Astrocyte of the hippocampus (primary cell): ENCODE results near the gene CPE.
"Not testable (repeated sequence)": the region's sequence is repeated elsewhere in the genome, so short reads cannot be mapped to it uniquely, and the experiment has no call there.

Source experiments
- DNase-seq: peaks from one replicate; pipeline ENCODE4 v3.0.0; 2011; ENCODE audit warnings: low read depth, low spot score

CPE gene

DNA sequence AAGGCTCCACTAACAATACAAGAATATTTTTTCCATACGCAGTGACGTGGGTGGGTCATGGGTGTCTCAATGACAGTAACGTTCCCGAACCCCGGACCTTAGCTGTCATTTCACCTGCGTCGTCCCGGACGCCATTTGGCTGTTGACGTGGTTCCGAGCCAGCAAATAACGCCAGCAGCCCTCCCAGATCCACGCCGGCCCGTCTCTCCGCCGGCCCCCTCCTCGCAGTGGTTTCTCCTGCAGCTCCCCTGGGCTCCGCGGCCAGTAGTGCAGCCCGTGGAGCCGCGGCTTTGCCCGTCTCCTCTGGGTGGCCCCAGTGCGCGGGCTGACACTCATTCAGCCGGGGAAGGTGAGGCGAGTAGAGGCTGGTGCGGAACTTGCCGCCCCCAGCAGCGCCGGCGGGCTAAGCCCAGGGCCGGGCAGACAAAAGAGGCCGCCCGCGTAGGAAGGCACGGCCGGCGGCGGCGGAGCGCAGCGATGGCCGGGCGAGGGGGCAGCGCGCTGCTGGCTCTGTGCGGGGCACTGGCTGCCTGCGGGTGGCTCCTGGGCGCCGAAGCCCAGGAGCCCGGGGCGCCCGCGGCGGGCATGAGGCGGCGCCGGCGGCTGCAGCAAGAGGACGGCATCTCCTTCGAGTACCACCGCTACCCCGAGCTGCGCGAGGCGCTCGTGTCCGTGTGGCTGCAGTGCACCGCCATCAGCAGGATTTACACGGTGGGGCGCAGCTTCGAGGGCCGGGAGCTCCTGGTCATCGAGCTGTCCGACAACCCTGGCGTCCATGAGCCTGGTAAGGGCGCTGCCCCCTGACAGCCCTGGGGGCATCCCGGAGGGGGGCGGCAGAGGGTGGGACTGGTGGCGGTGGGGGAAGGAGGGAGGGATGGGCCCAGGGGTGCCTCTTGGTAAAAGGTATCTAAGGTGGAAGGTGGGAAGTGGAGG is at the start of gene CPE:
TSS of gene CPE (plus strand) at position 264 of the 933 bp plus-strand sequence. CDS start at position 478, 214 bp downstream.
- DNase-seq, result peak; percentile 94

- no peak for DNase-seq
Measured at GRCh38 chr4:165330071-165330470, 48.7 kb upstream of the CPE start.

DNA sequence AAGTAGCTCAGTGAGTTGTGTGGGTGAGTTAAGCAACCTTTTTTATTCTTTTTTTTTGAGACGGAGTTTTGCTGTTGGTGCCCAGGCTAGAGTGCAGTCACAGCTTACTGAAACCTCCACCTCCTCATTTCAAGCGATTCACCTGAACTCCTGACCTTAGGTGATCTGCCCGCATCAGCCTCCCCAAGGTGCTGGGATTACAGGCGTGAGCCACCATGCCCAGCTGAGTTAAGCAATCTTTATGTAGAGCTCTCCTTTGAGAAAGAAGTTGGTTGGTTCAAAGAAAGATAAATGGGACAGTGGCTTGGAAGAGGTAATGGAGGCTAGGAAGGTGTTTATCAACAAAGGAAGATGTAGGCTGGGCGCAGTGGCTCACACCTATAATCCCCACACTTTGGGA is 48.1 kb upstream of the CPE start:
- no peak for DNase-seq

GRCh38 chr4:165331359-165331758 is 47.4 kb upstream of the CPE start:
- DNase-seq, result no peak

GRCh38 chr4:165331823-165332222 is 47.0 kb upstream of the CPE start:
- no peak for DNase-seq

- no peak for DNase-seq
Measured at GRCh38 chr4:165332502-165332901, 46.3 kb upstream of the CPE start.

DNA sequence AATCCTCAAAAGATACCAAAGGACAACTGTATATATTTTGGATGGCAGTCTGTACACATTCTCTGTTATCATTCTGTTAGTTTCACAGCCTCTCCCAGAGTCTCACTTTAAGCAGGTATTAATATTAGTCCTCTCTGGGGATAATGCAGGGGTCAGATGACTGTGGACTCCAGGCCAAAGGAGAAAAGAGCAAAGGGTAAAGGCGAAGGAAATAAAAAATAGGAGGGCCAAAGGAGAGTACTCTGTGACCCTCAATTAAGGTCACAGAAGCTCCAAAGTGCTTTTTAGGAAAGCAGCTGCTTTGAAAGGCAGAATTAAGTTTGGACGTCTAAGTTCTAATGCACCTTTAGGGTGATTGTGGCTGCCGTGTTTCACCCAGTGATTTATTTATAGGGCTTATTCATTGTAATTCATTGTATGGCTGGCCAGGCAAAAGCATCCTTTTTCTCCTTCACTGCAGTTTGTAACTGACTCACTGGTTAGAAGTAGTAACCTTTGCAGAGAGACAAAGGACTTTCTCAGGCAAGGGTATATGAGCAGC is 43.6 kb upstream of the CPE start:
- no peak for DNase-seq

DNA sequence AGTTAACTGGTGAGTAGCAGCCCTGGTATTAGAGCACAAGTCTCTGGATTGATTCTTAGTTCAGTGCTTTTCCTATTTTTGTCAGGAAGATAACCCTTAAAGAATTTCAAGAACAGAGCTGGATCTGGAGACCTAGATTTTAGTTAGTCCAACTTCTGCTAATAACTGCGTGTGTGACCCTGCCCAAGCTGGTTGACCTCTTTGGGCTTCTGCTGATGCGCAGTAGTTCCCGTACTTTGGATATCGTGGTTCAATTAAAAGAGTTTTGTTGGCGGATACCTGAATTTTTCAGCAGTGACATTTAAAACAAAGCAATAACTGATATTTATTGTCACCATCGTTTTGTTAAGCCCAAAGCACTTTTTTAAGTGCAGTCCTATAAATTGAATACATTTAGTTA is 42.1 kb upstream of the CPE start:
- DNase-seq, result no peak

DNA sequence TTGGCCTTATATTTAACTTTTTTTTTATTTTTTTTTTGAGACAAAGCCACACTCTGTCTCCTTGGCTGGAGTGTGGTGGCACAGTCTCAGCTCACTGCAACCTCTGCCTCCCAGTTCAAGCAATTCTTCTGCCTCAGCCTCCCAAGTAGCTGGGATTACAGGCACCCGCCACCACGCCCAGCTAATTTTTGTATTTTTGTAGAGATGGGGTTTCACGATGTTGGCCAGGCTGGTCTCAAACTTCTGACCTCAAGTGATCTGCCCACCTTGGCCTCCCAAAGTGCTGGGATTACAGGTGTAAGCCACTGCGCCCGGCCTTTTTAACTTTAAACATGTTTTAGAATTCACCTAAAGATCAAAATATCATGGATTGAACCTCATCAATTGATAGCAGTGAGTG is 36.5 kb upstream of the CPE start:
- DNase-seq, result not testable (repeated sequence)

DNA sequence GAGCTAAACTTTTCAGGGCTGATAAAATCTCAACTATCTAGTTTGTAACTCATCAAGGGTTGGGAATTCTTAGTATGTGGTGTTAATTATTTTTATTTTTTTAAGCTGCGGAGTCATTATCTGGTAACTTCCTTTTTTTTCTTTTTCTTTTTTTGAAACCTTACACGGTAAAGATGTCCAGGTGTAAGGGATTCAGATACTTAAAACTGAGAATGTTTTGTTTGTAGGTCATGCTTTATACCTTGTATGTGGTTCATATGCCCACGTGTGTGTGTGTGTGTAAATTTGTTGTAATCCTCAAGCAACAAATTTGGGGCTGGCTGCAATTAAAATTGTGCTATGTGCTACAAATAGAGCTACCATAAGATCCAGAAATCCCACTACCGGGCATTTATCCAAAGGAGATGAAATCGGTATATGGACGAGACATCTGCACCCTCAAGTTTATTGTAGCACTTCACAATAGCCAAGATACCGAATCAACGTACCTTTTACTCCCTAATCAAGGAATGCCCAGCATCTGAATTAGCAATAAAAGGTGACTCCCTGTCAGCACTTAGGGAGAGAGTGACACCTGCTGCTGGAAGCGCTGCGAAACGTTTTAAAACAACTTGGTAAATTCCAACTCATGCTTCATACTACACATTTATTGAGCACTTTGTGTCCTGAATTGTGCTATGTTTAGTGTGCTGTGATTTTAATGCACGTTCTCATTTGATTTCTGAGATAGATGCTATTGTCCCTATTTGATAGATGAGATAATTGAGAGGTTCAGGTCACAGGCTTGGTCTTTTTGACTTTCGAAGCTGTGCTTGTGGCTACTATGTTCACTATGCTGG is 35.2 kb upstream of the CPE start:
- peak; percentile 32 for DNase-seq

DNA sequence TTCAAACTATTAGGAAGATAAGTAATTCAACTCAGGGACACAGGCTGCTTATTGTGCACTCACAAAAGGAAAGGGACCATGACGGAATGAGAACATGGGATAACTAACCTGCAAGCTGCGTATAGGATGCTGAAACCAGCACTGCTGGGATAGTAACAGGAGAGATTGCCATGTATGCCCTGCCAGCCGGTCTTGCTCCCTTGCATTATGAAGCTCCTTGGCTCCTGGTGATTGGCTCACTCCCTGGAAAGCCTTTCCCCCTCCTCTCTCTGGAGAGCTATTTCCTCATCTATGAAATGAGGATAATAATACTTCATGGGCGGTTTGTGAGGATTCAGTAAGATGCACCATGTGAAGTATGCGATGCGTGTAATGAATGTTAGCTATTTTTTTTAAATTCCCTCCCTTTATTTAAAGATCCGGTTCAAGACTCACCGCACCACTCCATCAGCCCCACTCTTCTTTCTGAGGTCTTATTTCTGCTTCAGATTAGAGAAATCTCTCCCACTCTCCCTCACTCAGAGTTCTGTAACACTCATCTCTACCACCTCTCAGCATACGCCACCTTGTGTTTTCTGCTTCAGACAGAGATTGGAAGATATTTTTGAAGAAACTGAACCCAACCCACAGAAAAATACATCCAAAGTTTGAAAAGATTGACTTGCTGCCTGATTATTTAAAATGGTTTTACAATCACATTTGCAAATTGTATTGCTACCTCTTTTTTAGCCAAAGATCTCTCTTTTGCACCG is 33.0 kb upstream of the CPE start:
- DNase-seq, result no peak

DNA sequence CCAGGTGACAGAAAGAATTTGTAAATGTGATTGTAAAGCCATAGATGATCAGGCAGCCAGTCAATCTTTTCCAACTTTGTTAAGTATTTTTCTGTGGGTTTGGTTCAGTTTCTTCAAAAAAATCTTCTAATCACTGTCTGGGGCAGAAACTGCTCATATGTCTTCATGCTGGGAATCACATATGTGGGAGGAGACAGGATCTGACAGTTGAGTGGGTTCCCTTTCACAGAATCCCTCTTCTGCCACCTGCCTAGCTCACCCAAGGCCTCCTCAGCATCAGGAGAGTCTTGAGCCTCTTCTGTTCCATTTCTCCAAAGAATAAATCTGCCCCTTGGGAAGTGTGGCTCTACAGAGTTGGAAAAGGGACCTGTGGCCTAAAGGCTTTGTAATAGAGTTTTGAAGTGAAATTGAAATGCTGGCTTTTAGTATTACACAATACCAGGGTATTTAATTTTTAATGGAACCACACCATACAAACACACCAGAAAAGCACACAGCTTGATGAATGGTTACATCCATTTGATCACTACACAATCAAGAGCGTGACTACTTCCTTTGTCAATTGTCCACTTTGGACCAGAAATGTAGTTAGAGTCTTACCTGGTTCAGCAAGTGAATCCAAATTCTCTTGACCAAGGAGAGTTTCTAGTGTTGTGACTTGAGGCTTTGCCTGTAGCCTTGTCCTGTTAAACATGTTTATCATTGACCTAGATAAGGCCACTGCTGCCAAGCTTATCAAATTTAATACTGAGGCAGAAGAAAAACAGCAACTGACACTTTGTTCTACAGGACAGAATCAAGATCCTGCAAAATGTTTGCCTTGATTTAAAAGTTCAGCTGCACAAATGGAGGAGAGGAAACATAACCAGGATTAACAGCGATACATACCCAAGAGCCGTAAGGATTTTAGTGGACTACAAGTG is 30.9 kb upstream of the CPE start:
- DNase-seq, result no peak

GRCh38 chr4:165351359-165352130 is 27.3 kb upstream of the CPE start:
- DNase-seq, result no peak

DNA sequence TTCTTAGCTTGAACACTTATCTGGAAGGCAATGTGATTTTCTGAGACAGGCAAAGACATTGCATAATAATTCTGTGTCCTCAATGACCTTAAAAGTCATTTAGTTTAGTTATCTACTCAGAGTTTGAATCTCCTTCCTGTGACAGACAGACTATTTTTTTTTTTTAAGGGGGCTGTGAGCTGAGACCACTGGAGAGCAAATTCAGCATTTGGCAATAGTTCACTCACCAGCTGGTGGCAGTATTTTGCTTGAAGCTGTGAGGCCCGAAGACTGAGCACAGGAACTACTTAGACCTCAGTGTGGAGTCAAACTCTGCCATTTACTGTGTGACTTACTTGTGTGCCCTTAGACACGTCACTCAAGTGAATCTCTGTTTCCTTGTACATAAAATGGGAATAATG is 22.9 kb upstream of the CPE start:
- peak; percentile 64 for DNase-seq

- no peak for DNase-seq
Measured at GRCh38 chr4:165359506-165359905, 19.3 kb upstream of the CPE start.

DNA sequence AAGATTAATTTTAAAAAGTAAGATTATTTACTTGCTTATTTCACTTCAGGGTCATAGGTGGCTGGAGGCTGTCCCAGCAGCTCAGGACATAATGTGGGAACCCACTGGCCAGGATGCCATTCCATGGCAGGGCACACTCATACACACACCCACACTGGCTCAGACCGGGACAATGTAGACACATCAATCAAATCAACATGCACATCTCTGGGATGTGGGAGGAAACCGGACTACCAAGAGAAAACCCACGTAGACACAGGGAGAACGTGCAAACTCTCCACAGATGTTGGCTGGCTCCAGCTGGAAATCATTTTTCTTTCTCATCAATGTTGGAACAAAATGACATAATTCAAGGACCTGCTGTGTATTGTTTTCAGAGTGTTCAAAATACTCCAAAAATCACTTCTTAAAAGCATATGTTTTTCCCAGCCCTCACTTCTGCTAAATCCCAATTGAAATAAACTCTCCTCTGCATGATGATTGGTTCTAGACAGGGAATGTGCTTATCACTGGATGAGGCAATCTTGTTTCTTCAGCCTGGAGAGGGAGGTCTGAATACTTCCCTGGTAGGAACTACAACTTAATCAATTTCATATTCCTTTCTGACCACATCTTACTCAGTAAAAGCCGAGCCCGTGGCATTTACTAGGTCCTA is 18.6 kb upstream of the CPE start:
- no peak for DNase-seq

DNA sequence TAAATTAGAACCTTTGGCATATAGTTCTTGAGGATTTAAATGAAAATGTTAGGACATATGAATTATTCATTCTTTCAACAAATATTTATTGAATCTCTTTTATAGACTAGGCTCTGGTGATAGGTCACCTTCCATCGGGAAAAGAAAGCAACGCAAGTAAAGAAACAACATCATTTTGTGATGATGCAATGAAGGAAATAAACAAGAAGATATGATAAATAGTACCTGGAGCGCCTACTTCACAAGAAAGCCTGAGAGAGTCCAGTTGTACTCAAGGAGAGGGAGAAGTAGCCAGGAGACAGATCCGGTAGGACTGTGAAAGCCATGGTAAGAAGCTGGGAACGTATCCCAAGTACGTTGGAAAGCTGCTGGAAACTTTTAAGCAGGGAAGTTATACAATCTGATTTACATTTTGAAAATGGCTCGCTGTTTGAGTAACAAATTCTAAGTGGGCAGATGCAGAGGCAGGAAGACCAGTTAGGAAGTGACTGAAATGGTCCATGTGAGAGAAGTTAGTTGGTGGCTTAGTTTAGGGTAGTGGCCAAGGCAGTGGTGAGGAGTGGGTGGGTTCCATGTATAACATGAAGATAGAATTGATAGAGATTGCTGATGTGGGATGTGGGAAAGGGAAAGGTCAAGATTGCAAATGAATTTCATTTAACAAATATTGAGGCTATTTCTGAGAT is 17.7 kb upstream of the CPE start:
- DNase-seq, result no peak

DNA sequence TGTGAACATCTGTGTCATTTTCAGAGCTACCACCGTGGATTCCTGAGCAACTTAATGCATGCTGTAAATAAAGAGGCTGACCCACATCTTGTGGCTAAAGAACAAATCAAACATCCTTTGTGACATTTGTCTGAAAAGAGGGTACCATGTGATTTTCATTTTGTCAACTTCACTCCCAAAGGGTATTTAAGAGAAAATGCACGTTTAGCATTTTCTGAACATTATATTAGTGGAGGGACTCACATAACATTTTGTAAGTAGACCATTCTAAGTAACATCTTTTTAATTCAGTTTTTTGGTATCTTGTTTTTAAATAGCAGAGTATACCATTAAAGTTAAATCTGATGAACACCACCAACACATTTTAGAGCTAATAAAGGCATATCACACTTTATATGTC is 17.0 kb upstream of the CPE start:
- DNase-seq, result no peak
